MM.1S (cell line): Measurements from ENCODE around the gene TUT7.

ENCODE experiments used
- EZH2 ChIP-seq: fragments of 300-600 bp; sonication (generic); optimal IDR thresholded peaks from 2 replicates; pipeline ENCODE3; 2017; ENCODE audit warnings: low read depth, mild to moderate bottlenecking, antibody characterized with exemption, low read length, mixed read lengths
- EZH2phosphoT487 ChIP-seq: fragments of 300-600 bp; sonication (generic); IDR thresholded peaks from 2 replicates; pipeline ENCODE4 v1.6.1; 2018; ENCODE audit warnings: antibody characterized with exemption, low read length
- TF ChIP-seq, protein P1 (sequence below): fragments of 300-600 bp; sonication (generic); IDR thresholded peaks from 2 replicates; pipeline ENCODE4 v1.5.1; 2016; ENCODE audit warnings: antibody characterized with exemption, low read length, mixed read lengths

DNA sequence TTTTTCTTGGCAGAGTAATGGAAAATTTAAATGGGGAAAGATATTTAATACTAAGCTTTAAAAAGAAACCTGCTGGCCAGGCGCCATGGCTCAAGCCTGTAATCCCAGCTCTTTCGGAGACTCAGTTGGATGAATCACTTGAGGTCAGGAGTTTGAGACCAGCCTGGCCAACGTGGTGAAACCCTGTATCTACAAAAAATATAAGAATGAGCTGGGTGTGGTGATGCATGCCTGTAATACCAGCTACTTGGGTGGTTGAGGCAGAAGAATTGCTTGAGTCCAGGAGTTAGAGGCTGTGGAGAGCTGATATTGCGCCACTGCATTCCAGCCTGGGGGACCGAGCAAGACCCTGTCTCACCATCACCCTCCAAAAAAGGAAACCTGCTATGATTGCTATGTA, 32.8 kb downstream of the TUT7 start:
- TF ChIP-seq, protein P1, sequence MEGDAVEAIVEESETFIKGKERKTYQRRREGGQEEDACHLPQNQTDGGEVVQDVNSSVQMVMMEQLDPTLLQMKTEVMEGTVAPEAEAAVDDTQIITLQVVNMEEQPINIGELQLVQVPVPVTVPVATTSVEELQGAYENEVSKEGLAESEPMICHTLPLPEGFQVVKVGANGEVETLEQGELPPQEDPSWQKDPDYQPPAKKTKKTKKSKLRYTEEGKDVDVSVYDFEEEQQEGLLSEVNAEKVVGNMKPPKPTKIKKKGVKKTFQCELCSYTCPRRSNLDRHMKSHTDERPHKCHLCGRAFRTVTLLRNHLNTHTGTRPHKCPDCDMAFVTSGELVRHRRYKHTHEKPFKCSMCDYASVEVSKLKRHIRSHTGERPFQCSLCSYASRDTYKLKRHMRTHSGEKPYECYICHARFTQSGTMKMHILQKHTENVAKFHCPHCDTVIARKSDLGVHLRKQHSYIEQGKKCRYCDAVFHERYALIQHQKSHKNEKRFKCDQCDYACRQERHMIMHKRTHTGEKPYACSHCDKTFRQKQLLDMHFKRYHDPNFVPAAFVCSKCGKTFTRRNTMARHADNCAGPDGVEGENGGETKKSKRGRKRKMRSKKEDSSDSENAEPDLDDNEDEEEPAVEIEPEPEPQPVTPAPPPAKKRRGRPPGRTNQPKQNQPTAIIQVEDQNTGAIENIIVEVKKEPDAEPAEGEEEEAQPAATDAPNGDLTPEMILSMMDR, result no peak
- TF ChIP-seq EZH2 (no peak), EZH2phosphoT487 (no peak)
